Keratinocyte (primary cell): ENCODE results near the gene SLC16A1.

ENCODE experiments used
- EZH2 ChIP-seq: IDR thresholded peaks from one replicate; pipeline ENCODE4 v1.6.1; 2012; ENCODE audit warnings: inconsistent platforms, mild to moderate bottlenecking, low read length, moderate library complexity
- TF ChIP-seq, protein P1 (sequence below), 3 experiments: IDR thresholded peaks in 1 of 3; conservative IDR thresholded peaks in 1 of 3; optimal IDR thresholded peaks in 1 of 3; 2 replicates in 2 of 3; 3 replicates in 1 of 3; pipeline versions ENCODE3 to v1.5.1; 2011; ENCODE audit warnings: low read length in 3 of 3, mild to moderate bottlenecking in 3 of 3, moderate library complexity in 2 of 3, control low read depth in 1 of 3, inconsistent platforms in 1 of 3; ENCODE audit not compliant: insufficient read depth in 2 of 3; ENCODE audit errors: extremely low read depth in 1 of 3

DNA sequence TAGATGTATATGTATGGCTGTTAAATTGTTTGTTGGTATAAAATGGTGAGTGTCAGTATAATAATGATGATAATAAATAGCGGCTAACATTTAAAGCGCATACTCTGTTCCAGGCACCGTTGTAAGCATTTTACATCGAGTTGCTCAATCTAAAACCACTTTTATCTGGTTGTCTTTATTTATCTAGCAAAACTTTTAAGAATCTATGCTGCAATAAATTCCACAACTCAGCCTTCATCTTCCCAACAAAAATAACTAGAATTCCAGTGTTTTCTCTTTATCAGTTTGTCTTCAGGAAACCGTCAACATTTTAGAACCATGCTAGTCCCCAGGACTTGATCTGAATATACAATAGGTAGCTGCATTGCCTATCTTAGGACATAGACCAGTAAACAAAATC, 19.3 kb upstream of the SLC16A1 start:
- TF ChIP-seq, protein P1, sequence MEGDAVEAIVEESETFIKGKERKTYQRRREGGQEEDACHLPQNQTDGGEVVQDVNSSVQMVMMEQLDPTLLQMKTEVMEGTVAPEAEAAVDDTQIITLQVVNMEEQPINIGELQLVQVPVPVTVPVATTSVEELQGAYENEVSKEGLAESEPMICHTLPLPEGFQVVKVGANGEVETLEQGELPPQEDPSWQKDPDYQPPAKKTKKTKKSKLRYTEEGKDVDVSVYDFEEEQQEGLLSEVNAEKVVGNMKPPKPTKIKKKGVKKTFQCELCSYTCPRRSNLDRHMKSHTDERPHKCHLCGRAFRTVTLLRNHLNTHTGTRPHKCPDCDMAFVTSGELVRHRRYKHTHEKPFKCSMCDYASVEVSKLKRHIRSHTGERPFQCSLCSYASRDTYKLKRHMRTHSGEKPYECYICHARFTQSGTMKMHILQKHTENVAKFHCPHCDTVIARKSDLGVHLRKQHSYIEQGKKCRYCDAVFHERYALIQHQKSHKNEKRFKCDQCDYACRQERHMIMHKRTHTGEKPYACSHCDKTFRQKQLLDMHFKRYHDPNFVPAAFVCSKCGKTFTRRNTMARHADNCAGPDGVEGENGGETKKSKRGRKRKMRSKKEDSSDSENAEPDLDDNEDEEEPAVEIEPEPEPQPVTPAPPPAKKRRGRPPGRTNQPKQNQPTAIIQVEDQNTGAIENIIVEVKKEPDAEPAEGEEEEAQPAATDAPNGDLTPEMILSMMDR (optimal IDR thresholded peaks at IDR 0.05 in 1 of 3, IDR thresholded peaks at IDR 0.05 in 1 of 3, conservative IDR thresholded peaks at IDR 0.05 in 1 of 3; ENCODE audit: extremely low read depth in 1 of 3, insufficient read depth in 2 of 3, low read length in 3 of 3) = no peak
- TF ChIP-seq EZH2 = no peak
